Measurements from ENCODE around the gene CDC42EP3. TPM values are rescaled to one million over a fixed set of nuclear protein-coding genes. Genes with fewer than 3 reads are reported as not detected.

CDC42EP3 gene
- total RNA-seq, 2 donors from 2014 or later = 7.2 to 37.3 TPM

DNA sequence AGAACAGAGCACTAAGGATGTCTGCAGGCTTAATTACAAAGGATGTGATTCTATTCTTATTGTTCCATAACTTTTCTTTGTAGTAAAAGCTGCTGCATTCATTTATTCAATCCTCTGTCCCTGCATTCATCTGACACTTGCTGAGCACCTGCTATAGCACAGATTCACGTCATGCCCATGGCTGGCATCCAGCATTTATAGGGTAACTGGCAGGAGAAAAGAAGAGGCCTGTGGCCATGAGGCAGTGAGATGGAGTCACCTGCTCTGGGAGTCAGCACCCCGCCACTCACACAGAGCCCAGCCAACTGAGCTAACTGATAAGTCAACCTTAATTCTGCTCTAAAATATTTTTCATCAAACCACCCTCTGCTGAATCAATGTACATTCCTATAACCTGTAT, 18.3 kb upstream of the CDC42EP3 start:
- Histone ChIP-seq H3K9me3 (no peaks in the 10 kb centered on the region), H3K36me3 (no peaks in the 10 kb centered on the region), H3K4me1 (no peaks in the 10 kb centered on the region), H3K27me3 (no peaks in the 10 kb centered on the region), H3K9ac (ENCODE audit: low read depth in 2 of 2, low read length in 2 of 2) (no peak overlapping the region), H3K4me3 (no peak overlapping the region), H3K27ac (peak overlapping the region; percentile 27)
- TF ChIP-seq, protein P1, sequence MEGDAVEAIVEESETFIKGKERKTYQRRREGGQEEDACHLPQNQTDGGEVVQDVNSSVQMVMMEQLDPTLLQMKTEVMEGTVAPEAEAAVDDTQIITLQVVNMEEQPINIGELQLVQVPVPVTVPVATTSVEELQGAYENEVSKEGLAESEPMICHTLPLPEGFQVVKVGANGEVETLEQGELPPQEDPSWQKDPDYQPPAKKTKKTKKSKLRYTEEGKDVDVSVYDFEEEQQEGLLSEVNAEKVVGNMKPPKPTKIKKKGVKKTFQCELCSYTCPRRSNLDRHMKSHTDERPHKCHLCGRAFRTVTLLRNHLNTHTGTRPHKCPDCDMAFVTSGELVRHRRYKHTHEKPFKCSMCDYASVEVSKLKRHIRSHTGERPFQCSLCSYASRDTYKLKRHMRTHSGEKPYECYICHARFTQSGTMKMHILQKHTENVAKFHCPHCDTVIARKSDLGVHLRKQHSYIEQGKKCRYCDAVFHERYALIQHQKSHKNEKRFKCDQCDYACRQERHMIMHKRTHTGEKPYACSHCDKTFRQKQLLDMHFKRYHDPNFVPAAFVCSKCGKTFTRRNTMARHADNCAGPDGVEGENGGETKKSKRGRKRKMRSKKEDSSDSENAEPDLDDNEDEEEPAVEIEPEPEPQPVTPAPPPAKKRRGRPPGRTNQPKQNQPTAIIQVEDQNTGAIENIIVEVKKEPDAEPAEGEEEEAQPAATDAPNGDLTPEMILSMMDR (IDR thresholded peaks at IDR 0.05) = no peak
- intact Hi-C loops (cut with DNase I) = no loop called here
- no peak for DNase-seq

DNA sequence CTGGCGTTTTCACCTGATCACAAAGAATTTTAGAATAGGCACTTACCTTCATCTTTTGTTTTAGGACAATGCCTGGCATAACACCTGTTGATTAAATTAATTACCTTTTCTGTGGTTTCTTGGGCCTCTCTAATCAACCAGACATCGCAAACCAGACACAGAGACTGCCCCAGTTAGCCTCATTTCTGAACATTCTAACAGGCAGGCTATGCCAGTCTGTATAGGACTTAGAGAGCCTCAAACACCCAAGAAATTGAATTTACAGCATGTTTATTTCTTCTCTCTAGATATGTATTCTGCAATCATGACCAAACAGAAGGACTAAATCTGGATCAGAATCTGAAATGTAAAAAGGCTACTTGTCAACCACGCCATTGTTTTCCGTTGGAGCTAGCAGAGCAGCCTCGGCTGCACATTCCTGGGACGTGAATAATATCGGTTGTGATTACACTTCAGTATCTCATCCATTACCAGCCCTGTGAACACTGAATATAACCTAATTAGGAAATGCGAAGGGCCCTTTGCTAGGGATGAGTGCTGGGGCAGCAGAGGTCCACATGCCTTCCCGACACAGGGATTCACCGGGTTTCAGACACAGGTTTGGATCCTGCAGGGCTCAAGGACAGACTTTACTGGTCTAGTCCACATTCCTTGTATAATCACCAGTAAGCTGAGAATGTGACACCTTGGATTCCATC, 17.5 kb upstream of the CDC42EP3 start:
- Histone ChIP-seq H3K27me3 (no peaks in the 10 kb centered on the region), H3K4me1 (no peaks in the 10 kb centered on the region), H3K36me3 (no peaks in the 10 kb centered on the region), H3K27ac (peak overlapping the region; percentile 32), H3K9me3 (no peaks in the 10 kb centered on the region), H3K4me3 (no peak overlapping the region), H3K9ac (ENCODE audit: low read depth in 2 of 2, low read length in 2 of 2) (no peak overlapping the region)
- intact Hi-C loops (cut with DNase I) = no loop called here
- DNase-seq = no peak
- TF ChIP-seq, protein P1 (IDR thresholded peaks at IDR 0.05) = no peak

- no peak for DNase-seq
- no peak overlapping the region for H3K9ac ChIP-seq (ENCODE audit: low read depth in 2 of 2, low read length in 2 of 2)
- no peak overlapping the region for H3K4me3 ChIP-seq
- no peaks in the 10 kb centered on the region for H3K4me1 ChIP-seq
- TF ChIP-seq, protein P1 (IDR thresholded peaks at IDR 0.05) = no peak
- no peaks in the 10 kb centered on the region for H3K36me3 ChIP-seq
- no peaks in the 10 kb centered on the region for H3K9me3 ChIP-seq
- intact Hi-C loops (cut with DNase I) = no loop called here
- H3K27me3 ChIP-seq = no peaks in the 10 kb centered on the region
- no peak overlapping the region for H3K27ac ChIP-seq
Observed at GRCh38 chr2:37686792-37687526, 15.5 kb upstream of the CDC42EP3 start.

DNA sequence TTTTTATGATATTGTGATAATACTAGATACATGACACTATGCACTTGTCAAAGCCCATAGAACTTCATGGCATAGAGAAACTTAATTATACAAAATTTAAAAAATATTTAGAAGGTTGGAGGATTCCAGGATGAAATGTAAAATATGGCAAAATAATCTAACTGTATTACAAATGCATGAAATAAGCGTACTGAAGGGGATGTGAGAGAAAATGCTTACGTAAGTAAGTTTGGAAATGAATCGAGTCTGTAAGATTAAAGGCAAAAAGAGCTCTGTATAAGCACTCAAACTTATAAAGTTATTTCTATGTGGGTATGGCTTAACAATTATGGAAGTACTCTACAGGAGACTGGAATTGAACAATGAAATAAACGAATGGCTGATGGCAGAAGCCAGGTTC, 13.4 kb upstream of the CDC42EP3 start:
- TF ChIP-seq, protein P1 (IDR thresholded peaks at IDR 0.05) = no peak
- no peak for DNase-seq
- H3K4me1 ChIP-seq = no peaks in the 10 kb centered on the region
- no peaks in the 10 kb centered on the region for H3K36me3 ChIP-seq
- intact Hi-C loops (cut with DNase I) = no loop called here
- no peak overlapping the region for H3K9ac ChIP-seq (ENCODE audit: low read depth in 2 of 2, low read length in 2 of 2)
- H3K27me3 ChIP-seq = no peaks in the 10 kb centered on the region
- H3K27ac ChIP-seq = no peak overlapping the region
- H3K9me3 ChIP-seq = no peaks in the 10 kb centered on the region
- no peak overlapping the region for H3K4me3 ChIP-seq

DNA sequence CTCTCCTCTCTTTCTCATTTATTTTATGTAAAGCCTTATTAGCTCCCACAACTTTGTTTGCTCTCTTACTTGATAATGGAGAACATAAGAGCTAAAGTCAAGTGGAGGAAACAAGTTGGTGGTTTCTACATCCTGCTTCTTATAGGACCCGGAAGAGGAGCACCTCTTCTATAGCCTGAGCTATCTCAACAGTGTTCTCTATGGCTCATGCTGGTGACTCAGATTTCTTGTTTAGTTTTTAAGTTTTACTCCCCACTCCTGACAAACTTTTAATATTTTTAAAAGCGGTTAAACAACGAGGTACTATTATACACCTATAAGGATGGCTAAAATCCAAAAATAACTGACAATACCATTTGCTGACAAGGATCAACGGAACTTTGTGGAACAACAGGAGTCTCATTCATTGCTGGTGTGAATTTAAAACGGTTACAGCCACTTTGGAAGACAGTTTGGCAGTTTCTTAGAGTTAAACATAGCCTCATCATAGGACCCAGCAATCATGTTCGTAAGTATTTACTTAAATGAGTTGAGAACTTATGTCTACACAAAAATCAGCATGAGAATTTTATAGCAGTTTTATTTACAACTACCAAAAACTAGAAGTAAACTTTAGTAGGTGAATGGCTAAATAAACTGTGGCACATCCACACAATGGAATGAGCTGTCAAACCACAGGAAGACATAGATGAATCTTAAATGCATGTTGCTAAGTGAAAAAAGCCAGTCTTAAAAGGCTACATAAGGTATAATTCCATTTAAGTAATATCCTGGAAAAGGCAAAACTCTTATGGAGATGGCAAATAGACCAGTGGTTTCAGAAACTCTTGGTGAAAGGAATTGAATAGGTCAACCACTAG, 12.7 kb upstream of the CDC42EP3 start:
- Histone ChIP-seq H3K27me3 (no peaks in the 10 kb centered on the region), H3K27ac (no peak overlapping the region), H3K36me3 (no peaks in the 10 kb centered on the region), H3K9me3 (no peaks in the 10 kb centered on the region), H3K4me3 (no peak overlapping the region), H3K9ac (ENCODE audit: low read depth in 2 of 2, low read length in 2 of 2) (no peak overlapping the region), H3K4me1 (no peaks in the 10 kb centered on the region)
- intact Hi-C loops (cut with DNase I) = no loop called here
- TF ChIP-seq, protein P1 (IDR thresholded peaks at IDR 0.05) = no peak
- no peak for DNase-seq
